ENCODE data around the gene CDK6. TPM values are rescaled to one million over a fixed set of nuclear protein-coding genes. Genes with fewer than 3 reads are reported as not detected.

The CDK6 gene
- total RNA-seq, 1 donor from 2014 or later: 22.0 TPM

DNA sequence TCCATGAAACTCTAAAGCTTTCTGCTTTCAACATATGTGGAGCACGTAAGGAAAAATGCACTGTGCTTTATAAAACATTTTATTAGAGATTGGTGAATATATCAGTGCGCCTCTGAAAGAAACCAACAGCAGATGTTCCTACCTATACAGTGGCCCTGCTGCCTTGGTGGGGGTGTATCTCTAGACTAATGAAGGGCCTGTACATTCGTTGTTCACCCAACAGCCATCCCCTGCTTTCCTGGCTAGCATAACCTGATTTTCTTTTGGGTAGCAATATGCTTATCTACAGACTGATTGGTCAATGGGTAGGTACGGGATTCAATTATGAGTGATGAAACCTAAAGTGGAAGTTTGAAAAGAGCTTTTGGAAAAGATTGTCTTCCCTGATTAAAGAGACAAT lies 126.5 kb downstream of the CDK6 start:
- DNase-seq (ENCODE audit: low read depth, low spot score): no peak

DNA sequence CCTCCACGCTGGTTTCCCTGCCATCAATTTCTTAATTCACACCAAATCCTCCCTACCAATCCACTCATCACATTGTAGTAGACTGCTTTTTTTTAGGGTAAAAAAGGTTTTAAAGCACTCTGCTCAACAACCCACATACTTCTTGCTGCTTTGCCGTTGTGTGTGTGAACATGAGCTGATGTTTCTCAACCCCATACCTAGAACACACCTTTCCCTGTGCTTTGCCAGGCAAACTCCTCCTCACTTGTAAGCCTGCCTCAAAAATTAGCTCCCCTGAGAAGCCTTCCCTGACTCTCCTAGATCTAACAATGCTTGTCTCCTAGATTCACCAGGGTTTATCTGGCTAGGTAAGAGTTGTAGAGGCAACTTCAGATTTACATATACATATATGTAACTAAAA lies 127.2 kb downstream of the CDK6 start:
- DNase-seq (ENCODE audit: low read depth, low spot score): no peak

- DNase-seq (ENCODE audit: low read depth, low spot score): no peak
These were observed 128.0 kb downstream of the CDK6 start for GRCh38 chr7:92708111-92709042.

GRCh38 chr7:92707435-92707834 lies 128.9 kb downstream of the CDK6 start:
- DNase-seq (ENCODE audit: low read depth, low spot score): no peak

GRCh38 chr7:92706563-92706962 lies 129.8 kb downstream of the CDK6 start:
- no peak for DNase-seq (ENCODE audit: low read depth, low spot score)

DNA sequence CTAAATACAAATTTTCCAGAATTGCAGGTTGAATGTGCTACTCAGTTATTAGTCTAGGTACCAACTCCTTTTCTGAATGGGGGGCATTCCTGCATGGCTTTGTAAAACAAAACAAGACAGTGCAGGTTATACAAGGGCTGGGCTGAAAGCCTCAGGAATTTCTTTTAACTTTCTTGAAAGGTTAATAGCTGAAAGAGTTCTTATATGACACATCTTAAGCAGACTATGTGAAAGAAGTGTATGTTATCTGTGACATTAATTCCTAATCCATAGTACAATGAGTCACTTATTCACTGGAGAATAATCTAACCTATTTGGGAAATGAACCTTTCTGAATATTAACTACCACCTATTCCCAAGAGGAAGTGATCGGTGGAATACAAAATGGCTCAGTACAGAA lies 130.5 kb downstream of the CDK6 start:
- no peak for DNase-seq (ENCODE audit: low read depth, low spot score)

- no peak for DNase-seq (ENCODE audit: low read depth, low spot score)
These were observed 131.5 kb downstream of the CDK6 start for GRCh38 chr7:92704858-92705257.

- no peak for DNase-seq (ENCODE audit: low read depth, low spot score)
These were observed 133.8 kb downstream of the CDK6 start for GRCh38 chr7:92702535-92702934.

DNA sequence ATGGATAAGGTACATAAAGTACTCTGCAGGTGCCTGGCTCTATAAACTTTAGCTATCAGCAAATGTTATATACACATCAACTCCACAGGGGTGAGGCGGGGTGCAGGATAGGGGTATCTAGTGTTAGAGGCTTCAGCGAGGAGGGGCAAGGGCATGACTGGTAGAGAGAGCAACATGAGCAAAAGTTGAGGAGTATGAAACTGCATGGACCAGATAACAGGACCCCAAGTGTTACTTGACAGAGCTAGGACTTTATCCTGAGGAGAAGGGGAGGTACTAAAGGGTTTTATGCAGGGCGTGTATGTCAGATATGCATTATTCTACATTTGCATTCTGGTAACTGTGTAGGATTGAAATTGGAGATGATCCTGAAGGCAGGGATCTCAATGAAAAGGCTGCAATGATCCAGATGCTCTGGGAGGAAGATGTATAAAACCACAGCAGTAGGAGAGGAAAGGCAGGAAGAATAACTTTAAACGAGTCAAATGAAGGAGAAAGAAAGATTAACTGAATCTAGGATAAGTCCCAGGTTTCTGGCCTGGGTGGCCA lies 136.3 kb downstream of the CDK6 start:
- DNase-seq (ENCODE audit: low read depth, low spot score): no peak

DNA sequence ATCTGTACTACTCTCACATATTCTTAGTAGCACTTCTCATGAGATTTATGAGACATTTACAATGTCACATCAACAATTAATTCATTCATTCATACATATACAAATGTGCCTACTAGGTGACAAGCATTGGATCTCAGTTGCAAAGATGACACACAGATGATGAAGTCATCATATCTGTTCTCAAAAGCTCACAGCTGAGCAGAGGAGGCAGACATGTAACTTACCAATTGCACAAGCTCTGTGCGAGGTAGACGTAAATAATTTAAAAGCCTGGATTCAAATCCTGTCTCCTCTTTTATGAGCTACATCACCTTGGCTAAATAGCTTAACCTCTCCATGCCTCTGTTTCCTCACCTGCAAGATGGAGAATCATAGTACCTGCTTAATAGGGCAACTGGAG lies 136.8 kb downstream of the CDK6 start:
- DNase-seq (ENCODE audit: low read depth, low spot score): no peak

- DNase-seq (ENCODE audit: low read depth, low spot score): peak; percentile 81
These were observed 138.0 kb downstream of the CDK6 start for GRCh38 chr7:92698237-92698841.

GRCh38 chr7:92697414-92697813 lies 139.0 kb downstream of the CDK6 start:
- no peak for DNase-seq (ENCODE audit: low read depth, low spot score)

DNA sequence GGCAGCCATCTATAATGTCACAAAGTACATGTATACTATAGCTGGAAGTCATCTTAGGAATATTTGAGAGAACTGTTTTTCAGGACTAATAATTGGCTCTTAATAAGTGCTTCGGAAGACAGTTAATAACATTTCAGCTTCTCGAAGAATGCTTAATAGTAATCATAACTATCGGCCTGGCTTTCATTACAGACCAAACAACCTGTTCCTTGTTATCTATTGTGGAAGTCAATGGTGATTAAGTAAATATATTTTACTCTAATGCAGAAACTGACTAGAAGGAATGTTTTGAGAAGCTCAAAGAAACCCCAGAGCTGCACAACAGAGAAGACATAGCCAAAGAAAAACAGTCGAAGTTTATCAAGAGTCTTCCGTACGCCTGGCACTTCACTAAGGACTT lies 139.4 kb downstream of the CDK6 start:
- no peak for DNase-seq (ENCODE audit: low read depth, low spot score)

DNA sequence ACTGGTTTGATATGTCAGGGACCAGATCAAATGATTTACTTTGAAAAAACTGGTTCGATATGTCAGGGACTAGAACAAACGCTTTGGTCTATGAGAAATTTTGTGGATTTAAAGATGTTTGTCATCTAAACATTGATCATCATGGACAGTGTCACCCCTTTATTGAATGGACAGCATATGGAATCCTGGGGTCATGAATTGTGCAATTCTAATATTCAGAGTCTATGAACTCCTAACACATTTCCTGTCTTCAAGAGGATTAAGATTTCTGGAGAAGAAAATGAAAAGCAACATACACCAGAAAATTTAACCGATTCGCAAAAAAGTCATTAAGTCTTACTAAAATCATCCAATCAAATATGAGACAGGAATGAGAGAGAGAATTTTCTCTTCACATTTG lies 139.8 kb downstream of the CDK6 start:
- no peak for DNase-seq (ENCODE audit: low read depth, low spot score)

DNA sequence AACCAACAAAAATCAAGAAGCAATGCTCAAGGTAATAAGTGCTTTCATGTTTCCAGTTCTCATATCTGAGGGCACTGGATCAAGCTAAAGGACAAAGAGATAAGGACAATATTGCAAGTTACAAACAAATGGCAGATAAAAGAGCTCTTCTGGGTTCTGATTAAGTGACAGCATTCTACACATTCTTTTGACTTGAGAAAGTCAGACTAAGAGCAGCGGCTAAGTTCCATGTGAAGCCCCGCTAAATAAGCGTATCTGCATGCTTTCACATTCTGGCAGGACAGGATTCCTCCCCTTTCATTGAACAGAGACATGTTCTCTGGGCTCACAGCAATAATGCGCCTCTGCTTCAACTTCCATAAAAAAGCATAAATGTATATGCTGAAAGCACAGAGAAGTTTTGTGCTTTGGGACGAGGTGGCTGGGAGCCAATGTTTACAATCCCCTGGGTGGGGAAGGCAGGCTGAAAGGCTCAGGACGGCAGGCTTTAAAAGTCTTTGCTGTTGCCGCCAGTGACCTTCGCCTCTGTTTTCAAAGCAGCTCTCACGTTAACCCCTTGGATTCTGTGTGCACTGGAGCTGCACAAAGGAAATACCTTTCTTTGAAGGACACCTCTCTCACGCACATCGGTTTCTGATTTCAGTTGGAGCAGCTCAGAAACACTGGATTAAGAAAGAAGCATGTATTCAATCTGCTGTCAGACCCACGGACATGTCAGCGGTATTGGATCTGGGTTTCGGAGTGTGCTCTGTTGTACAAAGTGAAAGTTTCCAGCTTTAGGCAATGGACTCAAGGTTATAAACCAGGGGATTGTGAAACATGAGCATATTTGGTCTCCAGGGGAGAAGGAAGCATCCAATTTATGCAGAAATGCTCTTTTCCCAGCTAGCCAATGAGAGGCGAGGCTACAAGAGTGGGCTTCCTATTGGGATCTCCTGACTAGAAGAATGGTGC lies 140.8 kb downstream of the CDK6 start:
- DNase-seq (ENCODE audit: low read depth, low spot score): no peak

- DNase-seq (ENCODE audit: low read depth, low spot score): no peak
These were observed 142.2 kb downstream of the CDK6 start for GRCh38 chr7:92694211-92694610.

DNA sequence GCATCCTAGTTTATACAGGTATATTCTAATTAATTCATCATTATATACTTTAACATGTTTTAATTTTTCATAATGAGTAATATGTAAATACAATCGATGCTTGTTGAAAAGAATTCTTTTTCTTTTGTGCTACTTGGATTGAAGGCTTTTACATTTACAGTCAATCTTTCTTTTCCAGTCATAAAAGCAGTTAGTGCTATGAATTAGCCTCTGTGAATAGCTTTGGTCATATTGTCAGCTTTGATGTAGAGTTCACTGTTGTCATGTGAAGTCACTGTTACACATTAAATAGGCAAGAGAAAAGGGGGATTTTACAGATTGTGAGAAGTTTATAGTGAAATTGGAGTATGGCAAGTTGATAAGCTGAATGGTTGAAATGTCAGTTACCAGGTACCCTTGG lies 142.9 kb downstream of the CDK6 start:
- DNase-seq (ENCODE audit: low read depth, low spot score): no peak

- DNase-seq (ENCODE audit: low read depth, low spot score): no peak
These were observed 144.8 kb downstream of the CDK6 start for GRCh38 chr7:92691578-92691977.

GRCh38 chr7:92685136-92686042 lies 151.0 kb downstream of the CDK6 start:
- DNase-seq (ENCODE audit: low read depth, low spot score): no peak

DNA sequence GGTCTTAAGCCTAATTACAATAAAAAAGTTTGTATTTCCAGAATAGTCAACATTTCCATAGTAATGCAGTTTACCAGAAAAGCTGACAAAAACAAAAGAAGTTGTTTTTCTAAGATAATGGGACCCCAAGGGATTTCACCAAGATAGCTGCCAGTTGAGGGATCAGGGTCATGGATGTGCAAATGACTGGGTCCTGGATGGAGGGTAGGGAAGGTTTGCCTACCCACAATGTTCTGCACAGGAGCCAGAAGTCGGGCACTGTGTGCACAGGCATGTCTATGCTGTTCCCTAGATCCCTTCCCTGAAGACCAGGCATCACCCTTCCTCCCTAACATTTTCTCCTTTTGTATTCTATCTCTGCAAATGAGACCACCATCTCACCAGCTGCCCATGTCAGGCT lies 152.1 kb downstream of the CDK6 start:
- no peak for DNase-seq (ENCODE audit: low read depth, low spot score)
